Measurements from ENCODE around the gene PAWR. TPM values are rescaled to one million over a fixed set of nuclear protein-coding genes. Genes with fewer than 3 reads are reported as not detected.

Gene PAWR
- total and polyA plus RNA-seq, 7 experiments from 2014 or later, result 0.06 to 3.6 (median 2.8) TPM

DNA sequence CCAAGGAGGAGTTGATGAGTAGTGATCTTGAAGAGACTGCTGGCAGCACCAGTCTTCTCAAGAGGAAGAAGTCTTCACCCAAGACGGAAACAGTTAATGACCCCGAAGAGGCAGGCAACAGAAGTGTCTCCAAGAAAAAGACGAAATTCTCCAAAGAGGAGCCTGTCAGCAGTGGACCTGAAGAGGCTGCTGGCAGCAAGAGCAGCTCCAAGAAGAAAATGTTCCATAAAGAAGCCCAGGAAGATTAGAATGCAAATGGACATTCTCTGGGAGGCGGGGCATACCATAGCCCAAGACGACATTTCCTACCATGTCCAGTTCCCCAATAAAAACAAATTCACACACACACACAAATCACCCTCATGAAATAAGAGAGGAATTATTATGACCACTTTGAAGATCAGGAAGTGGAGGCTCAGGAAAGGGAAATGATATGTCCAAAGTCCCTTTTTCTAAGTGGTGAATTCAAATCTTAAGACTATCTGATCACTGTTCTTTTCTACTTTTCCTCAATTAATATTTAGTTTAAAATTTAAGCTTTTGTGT, 131.8 kb downstream of the PAWR start:
- ATAC-seq, result no peak
- no peaks in the 10 kb centered on the region for H3K27me3 ChIP-seq (ENCODE audit: control insufficient read depth in 2 of 2, insufficient read depth in 2 of 2, low read length in 2 of 2)
- no peaks in the 10 kb centered on the region for H3K36me3 Mint-ChIP-seq
- H3K4me3 Mint-ChIP-seq, result no peak overlapping the region
- no peaks in the 10 kb centered on the region for H3K27me3 Mint-ChIP-seq
- H3K9me3 Mint-ChIP-seq, result peaks cover 0 to 3% (median 0%) of the 10 kb centered on the region in 11 donors
- no peak overlapping the region for H3K27ac Mint-ChIP-seq
- H3K4me1 ChIP-seq (ENCODE audit: control insufficient read depth in 2 of 2, insufficient read depth in 2 of 2, low read length in 2 of 2), result no peaks in the 10 kb centered on the region
- no peaks in the 10 kb centered on the region for H3K36me3 ChIP-seq (ENCODE audit: control insufficient read depth in 2 of 3, insufficient read depth in 3 of 3, low read length in 3 of 3)
- no peak overlapping the region for H3K27ac ChIP-seq (ENCODE audit: low read depth, low read length)
- ChIA-PET POLR2A (no interaction called here), CTCF (no interaction called here)
- DNase-seq, result no peak
- no peaks in the 10 kb centered on the region for H3K9me3 ChIP-seq (ENCODE audit: control insufficient read depth in 2 of 3, low read length in 3 of 3)
- H3K4me1 Mint-ChIP-seq, result no peaks in the 10 kb centered on the region
- H3K4me3 ChIP-seq (ENCODE audit: low read length), result no peak overlapping the region
- intact Hi-C loops (cut with micrococcal nuclease), result no loop called here

DNA sequence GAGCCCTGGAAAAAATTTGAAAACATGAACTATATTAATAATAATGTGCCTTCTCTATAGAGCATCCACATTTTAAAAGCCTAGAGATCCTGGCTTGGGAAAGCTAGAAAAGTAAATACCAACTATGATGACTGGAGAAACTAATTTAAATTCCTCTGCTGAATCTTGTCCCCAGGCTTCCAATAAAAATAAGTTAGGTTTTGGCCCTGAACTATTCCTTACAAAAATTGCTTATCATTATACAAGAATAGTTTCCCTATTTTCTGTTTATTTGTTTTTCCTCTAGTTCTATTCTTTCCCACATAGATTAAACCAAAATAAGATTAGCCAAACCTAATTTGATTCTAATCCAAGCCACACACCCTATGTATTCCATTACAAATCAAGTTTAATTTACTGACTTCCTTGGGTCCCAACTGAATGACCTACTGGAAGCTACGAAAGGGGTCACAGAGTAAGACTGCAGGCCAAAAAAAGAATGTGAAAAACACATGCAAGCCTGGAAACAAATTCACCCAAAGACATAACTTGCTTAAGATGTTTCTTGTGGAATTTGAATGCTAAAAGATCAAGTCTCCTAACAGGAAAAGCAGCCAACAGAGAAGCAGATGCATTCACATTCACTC, 133.0 kb downstream of the PAWR start:
- ChIA-PET CTCF (no interaction called here), POLR2A (no interaction called here)
- ATAC-seq (no peak), DNase-seq (no peak)
- Histone ChIP-seq H3K9me3 (ENCODE audit: control insufficient read depth in 2 of 3, low read length in 3 of 3) (no peaks in the 10 kb centered on the region), H3K4me1 (ENCODE audit: control insufficient read depth in 2 of 2, insufficient read depth in 2 of 2, low read length in 2 of 2) (no peaks in the 10 kb centered on the region), H3K27ac (ENCODE audit: low read depth, low read length) (no peak overlapping the region), H3K27me3 (ENCODE audit: control insufficient read depth in 2 of 2, insufficient read depth in 2 of 2, low read length in 2 of 2) (no peaks in the 10 kb centered on the region), H3K36me3 (ENCODE audit: control insufficient read depth in 2 of 3, insufficient read depth in 3 of 3, low read length in 3 of 3) (no peaks in the 10 kb centered on the region), H3K4me3 (ENCODE audit: low read length) (no peak overlapping the region)
- no peaks in the 10 kb centered on the region for H3K4me1 Mint-ChIP-seq
- H3K36me3 Mint-ChIP-seq, result no peaks in the 10 kb centered on the region
- no peak overlapping the region for H3K27ac Mint-ChIP-seq
- intact Hi-C loops (cut with micrococcal nuclease), result no loop called here
- no peak overlapping the region for H3K4me3 Mint-ChIP-seq
- no peaks in the 10 kb centered on the region for H3K27me3 Mint-ChIP-seq
- peaks cover 0 to 2% (median 0%) of the 10 kb centered on the region in 11 donors for H3K9me3 Mint-ChIP-seq

DNA sequence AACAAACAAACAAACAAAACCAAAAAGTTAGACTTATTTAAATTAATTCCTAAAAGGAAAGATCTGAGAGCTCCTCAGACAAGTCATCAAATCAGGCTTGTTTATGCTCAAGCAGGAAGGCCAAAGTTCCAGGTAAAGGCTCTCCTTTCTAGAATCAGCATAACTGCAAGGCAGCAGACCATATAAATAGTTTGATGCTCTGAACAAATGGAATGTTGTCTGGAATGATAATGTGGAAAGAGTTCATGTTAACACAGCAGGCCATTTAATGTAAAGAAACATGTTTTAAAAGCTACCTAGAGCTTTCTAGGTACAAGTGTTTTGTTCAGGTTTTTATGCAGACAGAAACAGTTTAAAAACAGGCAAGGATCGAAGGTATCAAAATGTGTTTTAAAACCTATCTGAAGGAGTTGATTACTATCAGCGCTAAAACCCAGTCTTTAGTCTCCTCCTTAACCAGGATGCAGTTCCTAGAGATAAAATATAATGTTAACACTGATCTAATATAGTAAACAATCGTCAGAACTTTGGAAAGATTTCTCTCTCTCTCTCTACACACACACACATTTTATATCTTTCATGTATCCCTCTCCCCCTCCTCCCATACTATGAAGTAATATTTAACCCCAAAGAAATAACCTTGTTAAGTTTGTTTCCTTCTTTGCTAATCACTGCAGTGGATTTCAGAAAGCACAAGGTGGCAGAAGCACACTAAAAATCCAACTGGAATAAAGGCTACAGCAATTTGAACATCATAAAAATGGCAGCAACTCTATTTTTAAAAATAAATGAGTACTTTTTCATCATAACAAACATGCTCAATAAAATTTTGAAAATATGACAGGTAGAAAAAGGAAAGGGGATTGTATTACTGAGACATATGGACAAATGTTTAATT, 135.5 kb downstream of the PAWR start:
- H3K27ac ChIP-seq (ENCODE audit: low read depth, low read length), result no peak overlapping the region
- POLR2A ChIA-PET, result no interaction called here
- DNase-seq, result peak in 2 of 9 donors; percentile 5 to 9
- Mint-ChIP-seq H3K4me1 (no peaks in the 10 kb centered on the region), H3K36me3 (no peaks in the 10 kb centered on the region), H3K27ac (no peak overlapping the region), H3K27me3 (no peaks in the 10 kb centered on the region), H3K9me3 (peaks cover 0 to 2% (median 0%) of the 10 kb centered on the region in 11 donors), H3K4me3 (no peak overlapping the region)
- ATAC-seq, result no peak
- no peaks in the 10 kb centered on the region for H3K9me3 ChIP-seq (ENCODE audit: control insufficient read depth in 2 of 3, low read length in 3 of 3)
- no peaks in the 10 kb centered on the region for H3K36me3 ChIP-seq (ENCODE audit: control insufficient read depth in 2 of 3, insufficient read depth in 3 of 3, low read length in 3 of 3)
- CTCF ChIA-PET, result interaction anchor here (0.8 kb wide), 1 partner anchor 183 kb away, joined by 3 read pairs; no protein-coding TSS in a partner anchor
- H3K4me3 ChIP-seq (ENCODE audit: low read length), result no peak overlapping the region
- intact Hi-C loops (cut with micrococcal nuclease), result loop anchor here (2.0 kb wide), 1 partner anchor 716 kb away; no protein-coding TSS in a partner anchor
- H3K27me3 ChIP-seq (ENCODE audit: control insufficient read depth in 2 of 2, insufficient read depth in 2 of 2, low read length in 2 of 2), result no peaks in the 10 kb centered on the region
- H3K4me1 ChIP-seq (ENCODE audit: control insufficient read depth in 2 of 2, insufficient read depth in 2 of 2, low read length in 2 of 2), result no peaks in the 10 kb centered on the region

DNA sequence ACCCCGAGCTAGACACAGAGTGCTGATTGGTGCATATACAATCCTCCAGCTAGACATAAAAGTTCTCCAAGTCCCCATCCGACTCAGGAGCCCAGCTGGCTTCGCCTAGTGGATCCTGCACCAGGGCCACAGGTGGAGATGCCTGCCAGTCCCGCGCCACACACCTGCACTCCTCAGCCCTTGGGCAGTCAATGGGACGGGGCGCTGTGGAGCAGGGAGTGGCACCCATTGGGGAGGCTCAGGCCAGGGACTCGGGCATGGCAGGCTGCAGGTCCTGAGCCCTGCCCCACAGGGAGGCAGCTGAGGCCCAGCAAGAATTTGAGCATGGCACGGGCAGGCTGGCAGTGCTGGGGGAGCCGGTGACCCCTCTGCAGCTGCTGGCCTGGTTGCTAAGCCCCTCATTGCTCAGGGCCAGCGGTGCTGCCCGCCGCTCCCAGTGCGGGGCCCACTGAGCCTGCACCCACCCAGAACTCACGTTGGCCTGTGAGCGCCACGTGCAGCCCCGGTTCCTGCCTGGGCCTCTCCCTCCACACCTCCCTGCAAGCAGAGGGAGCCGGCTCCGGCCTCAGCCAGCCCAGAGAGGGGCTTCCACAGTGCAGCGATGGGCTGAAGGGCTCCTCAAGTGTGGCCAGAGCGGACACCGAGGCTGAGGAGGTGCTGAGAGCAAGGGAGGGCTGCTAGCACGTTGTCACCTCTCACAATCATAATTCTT, 136.7 kb downstream of the PAWR start:
- H3K27me3 Mint-ChIP-seq, result peaks cover 0 to 5% (median 0%) of the 10 kb centered on the region in 5 donors
- H3K9me3 Mint-ChIP-seq, result peaks cover 0 to 2% (median 0%) of the 10 kb centered on the region in 11 donors
- H3K4me3 Mint-ChIP-seq, result no peak overlapping the region
- Histone ChIP-seq H3K9me3 (ENCODE audit: control insufficient read depth in 2 of 3, low read length in 3 of 3) (no peaks in the 10 kb centered on the region), H3K27me3 (ENCODE audit: control insufficient read depth in 2 of 2, insufficient read depth in 2 of 2, low read length in 2 of 2) (no peaks in the 10 kb centered on the region), H3K4me3 (ENCODE audit: low read length) (no peak overlapping the region), H3K36me3 (ENCODE audit: control insufficient read depth in 2 of 3, insufficient read depth in 3 of 3, low read length in 3 of 3) (no peaks in the 10 kb centered on the region), H3K4me1 (ENCODE audit: control insufficient read depth in 2 of 2, insufficient read depth in 2 of 2, low read length in 2 of 2) (no peaks in the 10 kb centered on the region), H3K27ac (ENCODE audit: low read depth, low read length) (no peak overlapping the region)
- DNase-seq (no peak), ATAC-seq (no peak)
- no peaks in the 10 kb centered on the region for H3K36me3 Mint-ChIP-seq
- POLR2A ChIA-PET, result no interaction called here
- CTCF ChIA-PET, result no interaction called here
- intact Hi-C loops (cut with micrococcal nuclease), result loop anchor here (2.0 kb wide), 1 partner anchor 717 kb away; no protein-coding TSS in a partner anchor
- H3K27ac Mint-ChIP-seq, result no peak overlapping the region
- no peaks in the 10 kb centered on the region for H3K4me1 Mint-ChIP-seq

GRCh38 chr12:79552192-79552591, 138.6 kb downstream of the PAWR start:
- POLR2A ChIA-PET, result no interaction called here
- no peak overlapping the region for H3K27ac Mint-ChIP-seq
- Histone ChIP-seq H3K27me3 (ENCODE audit: control insufficient read depth in 2 of 2, insufficient read depth in 2 of 2, low read length in 2 of 2) (no peaks in the 10 kb centered on the region), H3K4me1 (ENCODE audit: control insufficient read depth in 2 of 2, insufficient read depth in 2 of 2, low read length in 2 of 2) (no peaks in the 10 kb centered on the region), H3K4me3 (ENCODE audit: low read length) (no peak overlapping the region), H3K27ac (ENCODE audit: low read depth, low read length) (no peak overlapping the region), H3K9me3 (ENCODE audit: control insufficient read depth in 2 of 3, low read length in 3 of 3) (no peaks in the 10 kb centered on the region), H3K36me3 (ENCODE audit: control insufficient read depth in 2 of 3, insufficient read depth in 3 of 3, low read length in 3 of 3) (no peaks in the 10 kb centered on the region)
- DNase-seq (no peak), ATAC-seq (no peak)
- no peaks in the 10 kb centered on the region for H3K4me1 Mint-ChIP-seq
- CTCF ChIA-PET, result no interaction called here
- no peak overlapping the region for H3K4me3 Mint-ChIP-seq
- intact Hi-C loops (cut with micrococcal nuclease), result no loop called here
- peaks cover 0 to 11% (median 0%) of the 10 kb centered on the region in 5 donors for H3K27me3 Mint-ChIP-seq
- peaks cover 0 to 2% (median 0%) of the 10 kb centered on the region in 11 donors for H3K9me3 Mint-ChIP-seq
- H3K36me3 Mint-ChIP-seq, result no peaks in the 10 kb centered on the region

DNA sequence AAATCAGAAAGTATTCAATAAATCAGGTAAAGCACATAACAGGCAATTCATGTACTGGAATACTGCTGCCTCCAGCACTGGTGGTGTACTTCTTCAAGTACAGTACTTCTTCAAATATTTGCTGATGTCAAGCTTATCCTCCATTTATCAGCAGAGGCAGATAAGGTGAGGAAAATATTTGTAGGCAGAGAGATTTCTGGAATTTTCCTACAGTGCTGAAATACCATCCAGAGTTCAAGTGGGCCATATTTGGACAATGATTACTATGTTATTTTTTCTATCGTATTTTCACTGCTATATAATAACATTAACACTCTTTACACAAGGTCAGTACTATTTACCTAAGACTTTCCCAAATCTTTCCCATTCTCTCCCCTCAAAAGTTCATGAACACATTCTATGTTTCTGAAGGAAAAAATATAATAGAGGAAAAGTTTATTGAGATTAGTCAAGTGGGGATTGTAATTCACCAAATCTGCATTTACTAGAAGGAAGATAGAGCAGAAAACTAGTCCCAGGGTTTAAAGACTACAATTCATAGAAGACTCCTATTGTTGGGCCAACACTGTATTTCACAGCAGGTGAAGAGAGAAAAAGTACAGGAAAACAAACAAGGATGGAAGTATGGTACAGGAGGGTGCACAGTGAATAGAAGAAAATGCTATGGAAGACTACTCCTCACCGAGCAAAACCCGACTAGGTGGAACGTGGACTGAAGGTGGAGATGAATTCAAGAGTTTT, 141.1 kb downstream of the PAWR start:
- Histone ChIP-seq H3K9me3 (ENCODE audit: control insufficient read depth in 2 of 3, low read length in 3 of 3) (no peaks in the 10 kb centered on the region), H3K4me1 (ENCODE audit: control insufficient read depth in 2 of 2, insufficient read depth in 2 of 2, low read length in 2 of 2) (no peaks in the 10 kb centered on the region), H3K27me3 (ENCODE audit: control insufficient read depth in 2 of 2, insufficient read depth in 2 of 2, low read length in 2 of 2) (no peaks in the 10 kb centered on the region), H3K4me3 (ENCODE audit: low read length) (no peak overlapping the region), H3K36me3 (ENCODE audit: control insufficient read depth in 2 of 3, insufficient read depth in 3 of 3, low read length in 3 of 3) (no peaks in the 10 kb centered on the region), H3K27ac (ENCODE audit: low read depth, low read length) (no peak overlapping the region)
- peaks cover 0 to 11% (median 0%) of the 10 kb centered on the region in 5 donors for H3K27me3 Mint-ChIP-seq
- peaks cover 0 to 2% (median 0%) of the 10 kb centered on the region in 11 donors for H3K9me3 Mint-ChIP-seq
- DNase-seq (no peak), ATAC-seq (no peak)
- H3K27ac Mint-ChIP-seq, result no peak overlapping the region
- H3K36me3 Mint-ChIP-seq, result no peaks in the 10 kb centered on the region
- intact Hi-C loops (cut with micrococcal nuclease), result loop anchor here (2.0 kb wide), 2 partner anchors 189 to 719 kb away; no protein-coding TSS in a partner anchor
- H3K4me1 Mint-ChIP-seq, result no peaks in the 10 kb centered on the region
- ChIA-PET POLR2A (no interaction called here), CTCF (no interaction called here)
- H3K4me3 Mint-ChIP-seq, result no peak overlapping the region

Data from naive thymus-derived CD4-positive, alpha-beta T cell (primary cell).